Measurements from ENCODE around the gene PNKP.

GRCh38 chr19:49824662-49825061 lies 42.7 kb downstream of the PNKP start:
- TF ChIP-seq CBX5 (IDR thresholded peaks at IDR 0.05; ENCODE audit: low read depth, low read length) (no peak), RBBP5 (IDR thresholded peaks at IDR 0.05; ENCODE audit: borderline replicate concordance, low read depth, low read length) (no peak), EP300 (IDR thresholded peaks at IDR 0.05; ENCODE audit: borderline replicate concordance in 1 of 2, low read depth in 2 of 2, low read length in 2 of 2) (no peak), SP1 (IDR thresholded peaks at IDR 0.05; ENCODE audit: low read depth, low read length) (no peak), KDM5A (IDR thresholded peaks at IDR 0.05; ENCODE audit: low read length) (no peak), NRF1 (IDR thresholded peaks at IDR 0.05; ENCODE audit: low read depth, low read length) (no peak), CTCF (IDR thresholded peaks at IDR 0.05; ENCODE audit: control extremely low read depth in 1 of 3, insufficient read depth in 1 of 3, low read depth in 1 of 3, low read length in 3 of 3) (no peak), POLR2AphosphoS5 (IDR thresholded peaks at IDR 0.05; ENCODE audit: low read depth, low read length) (no peak), GABPA (IDR thresholded peaks at IDR 0.05; ENCODE audit: borderline replicate concordance, insufficient read depth, low read length) (no peak), POLR2A (IDR thresholded peaks at IDR 0.05; ENCODE audit: control extremely low read depth in 1 of 2, low read depth in 2 of 2, low read length in 2 of 2) (no peak)

Data from H1 (cell line).